ENCODE results near the gene MLXIP.

MLXIP gene

DNA sequence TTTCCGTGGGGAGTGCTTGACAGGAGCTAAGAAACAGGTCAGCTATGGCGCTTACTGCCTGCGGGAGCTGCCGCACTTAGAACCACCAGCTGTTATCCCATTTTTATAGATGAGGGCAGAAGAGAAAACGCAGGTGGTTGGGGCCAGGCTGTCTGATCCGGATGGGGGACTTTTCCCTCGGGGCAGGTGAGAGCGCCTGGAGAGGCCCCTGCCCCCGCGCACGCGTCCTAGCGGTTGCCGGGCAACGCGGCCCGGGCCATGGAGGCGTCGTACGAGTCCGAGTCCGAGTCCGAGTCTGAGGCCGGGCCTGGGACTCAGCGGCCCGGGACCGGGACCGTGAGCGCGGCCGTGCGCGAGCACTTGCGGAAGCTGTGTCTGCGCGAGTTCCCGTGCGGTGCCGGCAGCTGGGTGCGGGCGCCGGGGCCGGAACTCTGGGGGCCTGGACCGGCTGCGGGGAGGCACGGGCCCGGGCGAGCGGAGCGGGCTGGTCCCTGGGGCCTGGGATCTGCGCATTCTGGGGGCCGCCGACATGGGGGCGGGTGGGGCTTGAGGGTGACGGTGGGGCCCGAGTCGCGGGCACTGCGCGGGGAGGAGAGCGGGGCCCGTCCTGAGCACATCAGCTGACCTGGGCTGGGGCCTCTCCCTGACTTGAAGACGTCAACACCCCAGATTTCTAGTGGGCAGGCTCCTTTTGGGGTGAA, 104.5 kb downstream of the MLXIP start, which contains the start of gene LRRC43:
LRRC43 (plus strand) TSS at position 237 of the 701 bp plus-strand sequence; CDS start at position 259, 22 bp downstream.
- peak; percentile 65 for DNase-seq (ENCODE audit: low spot score)
- in situ Hi-C loops (cut with MboI; ENCODE audit: low pct_unique_long_range_greater_than_20kb, low sequenced_read_pairs, unreplicated experiment): loop anchor here (10.0 kb wide), 1 partner anchor 128 kb away; no protein-coding TSS in a partner anchor
- TF ChIP-seq, protein P1, sequence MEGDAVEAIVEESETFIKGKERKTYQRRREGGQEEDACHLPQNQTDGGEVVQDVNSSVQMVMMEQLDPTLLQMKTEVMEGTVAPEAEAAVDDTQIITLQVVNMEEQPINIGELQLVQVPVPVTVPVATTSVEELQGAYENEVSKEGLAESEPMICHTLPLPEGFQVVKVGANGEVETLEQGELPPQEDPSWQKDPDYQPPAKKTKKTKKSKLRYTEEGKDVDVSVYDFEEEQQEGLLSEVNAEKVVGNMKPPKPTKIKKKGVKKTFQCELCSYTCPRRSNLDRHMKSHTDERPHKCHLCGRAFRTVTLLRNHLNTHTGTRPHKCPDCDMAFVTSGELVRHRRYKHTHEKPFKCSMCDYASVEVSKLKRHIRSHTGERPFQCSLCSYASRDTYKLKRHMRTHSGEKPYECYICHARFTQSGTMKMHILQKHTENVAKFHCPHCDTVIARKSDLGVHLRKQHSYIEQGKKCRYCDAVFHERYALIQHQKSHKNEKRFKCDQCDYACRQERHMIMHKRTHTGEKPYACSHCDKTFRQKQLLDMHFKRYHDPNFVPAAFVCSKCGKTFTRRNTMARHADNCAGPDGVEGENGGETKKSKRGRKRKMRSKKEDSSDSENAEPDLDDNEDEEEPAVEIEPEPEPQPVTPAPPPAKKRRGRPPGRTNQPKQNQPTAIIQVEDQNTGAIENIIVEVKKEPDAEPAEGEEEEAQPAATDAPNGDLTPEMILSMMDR (IDR thresholded peaks at IDR 0.05; ENCODE audit: extremely low read depth, insufficient read depth, missing control alignments): no peak

DNA sequence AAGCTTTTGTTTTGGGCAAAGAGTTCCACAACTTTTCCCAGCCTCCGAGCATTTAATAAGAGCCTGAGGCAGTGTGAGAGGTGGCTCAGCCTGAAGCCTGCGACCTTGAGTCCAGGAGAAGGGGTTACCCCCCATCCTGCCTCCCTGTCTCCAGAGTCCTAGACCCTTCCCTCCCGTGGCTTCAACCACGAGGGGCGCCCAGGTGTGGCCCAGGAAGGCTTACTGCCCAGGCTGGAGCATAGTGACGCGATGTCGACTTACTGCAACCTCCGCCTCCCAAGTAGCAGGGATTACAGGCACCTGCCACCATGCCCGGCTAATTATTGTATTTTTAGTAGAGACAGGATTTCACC, 105.0 kb downstream of the MLXIP start:
- TF ChIP-seq, protein P1 (IDR thresholded peaks at IDR 0.05; ENCODE audit: extremely low read depth, insufficient read depth, missing control alignments): no peak
- DNase-seq (ENCODE audit: low spot score): no peak
- in situ Hi-C loops (cut with MboI; ENCODE audit: low pct_unique_long_range_greater_than_20kb, low sequenced_read_pairs, unreplicated experiment): loop anchor here (10.0 kb wide), 1 partner anchor 129 kb away; no protein-coding TSS in a partner anchor

DNA sequence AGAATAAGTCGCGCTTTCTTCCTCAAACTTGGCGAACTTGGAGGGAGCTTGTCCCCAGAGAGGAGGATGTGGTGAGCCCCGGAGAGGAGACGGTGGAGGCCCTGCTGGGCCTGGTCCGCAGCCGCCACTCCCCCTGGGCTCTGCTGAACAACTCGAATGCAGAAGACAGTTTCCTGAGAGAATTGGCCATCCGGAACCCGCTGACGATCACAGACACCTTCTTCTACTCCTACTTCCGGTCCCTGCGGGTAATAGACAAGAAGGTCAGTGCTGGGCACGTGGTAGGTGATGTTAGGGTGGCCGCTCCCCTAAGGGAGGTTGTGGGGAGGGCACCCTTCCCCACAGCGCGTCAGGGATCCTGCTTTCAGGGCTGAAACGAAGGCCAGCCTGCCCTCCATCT, 106.0 kb downstream of the MLXIP start:
- TF ChIP-seq, protein P1 (IDR thresholded peaks at IDR 0.05; ENCODE audit: extremely low read depth, insufficient read depth, missing control alignments): no peak
- in situ Hi-C loops (cut with MboI; ENCODE audit: low pct_unique_long_range_greater_than_20kb, low sequenced_read_pairs, unreplicated experiment): loop anchor here (10.0 kb wide), 1 partner anchor 130 kb away; no protein-coding TSS in a partner anchor
- DNase-seq (ENCODE audit: low spot score): peak; percentile 55

DNA sequence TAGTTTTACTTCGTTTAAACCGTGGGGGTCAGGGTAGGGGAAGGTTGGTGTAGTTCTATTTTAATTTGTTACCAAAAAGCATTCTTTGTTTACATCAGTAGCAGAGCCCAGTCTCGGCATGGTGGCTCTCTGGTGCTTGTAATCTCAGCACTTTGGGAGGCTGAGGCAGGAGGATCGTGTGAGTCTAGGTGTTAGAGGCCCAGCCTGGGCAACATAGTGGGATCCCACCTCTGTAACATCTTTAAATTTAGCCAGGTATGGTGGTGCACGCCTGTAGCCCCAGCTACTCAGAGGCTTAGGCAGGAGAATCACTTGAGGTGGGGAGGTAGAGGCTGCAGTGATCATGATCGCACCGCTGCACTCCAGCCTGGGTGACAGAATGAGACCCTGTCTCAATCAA, 106.5 kb downstream of the MLXIP start:
- TF ChIP-seq, protein P1 (IDR thresholded peaks at IDR 0.05; ENCODE audit: extremely low read depth, insufficient read depth, missing control alignments): no peak
- in situ Hi-C loops (cut with MboI; ENCODE audit: low pct_unique_long_range_greater_than_20kb, low sequenced_read_pairs, unreplicated experiment): loop anchor here (10.0 kb wide), 1 partner anchor 130 kb away; no protein-coding TSS in a partner anchor
- no peak for DNase-seq (ENCODE audit: low spot score)

DNA sequence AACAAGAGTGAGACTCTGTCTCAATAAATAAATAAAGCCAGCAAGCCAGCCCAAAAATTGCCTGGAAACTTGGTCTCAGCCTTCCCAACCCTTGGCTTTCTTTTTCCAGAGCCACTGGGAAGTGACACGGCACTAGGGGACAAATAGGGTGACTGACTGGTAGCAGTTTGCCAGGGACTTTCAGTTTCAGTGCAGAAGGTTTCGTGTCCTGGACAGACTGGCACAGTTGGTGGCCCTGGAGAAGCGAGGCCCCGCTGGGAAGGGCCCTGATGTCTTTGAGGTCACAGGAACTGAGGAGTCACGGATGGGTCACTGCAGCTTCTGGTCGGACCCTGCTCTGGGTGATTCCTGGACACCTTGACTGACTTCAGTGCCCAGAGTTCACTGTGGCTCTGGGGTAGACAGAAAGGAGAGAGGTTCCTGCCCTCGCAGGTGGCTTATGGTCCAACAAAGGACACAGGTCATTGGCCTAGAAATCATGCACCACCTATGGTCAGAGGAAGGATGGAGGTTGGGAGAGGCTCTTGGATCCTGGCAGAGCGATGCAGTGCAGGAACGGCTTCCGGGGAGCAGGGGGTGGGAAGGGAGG, 107.0 kb downstream of the MLXIP start:
- DNase-seq (ENCODE audit: low spot score): no peak
- TF ChIP-seq, protein P1 (IDR thresholded peaks at IDR 0.05; ENCODE audit: extremely low read depth, insufficient read depth, missing control alignments): no peak
- in situ Hi-C loops (cut with MboI; ENCODE audit: low pct_unique_long_range_greater_than_20kb, low sequenced_read_pairs, unreplicated experiment): loop anchor here (10.0 kb wide), 1 partner anchor 131 kb away; no protein-coding TSS in a partner anchor

DNA sequence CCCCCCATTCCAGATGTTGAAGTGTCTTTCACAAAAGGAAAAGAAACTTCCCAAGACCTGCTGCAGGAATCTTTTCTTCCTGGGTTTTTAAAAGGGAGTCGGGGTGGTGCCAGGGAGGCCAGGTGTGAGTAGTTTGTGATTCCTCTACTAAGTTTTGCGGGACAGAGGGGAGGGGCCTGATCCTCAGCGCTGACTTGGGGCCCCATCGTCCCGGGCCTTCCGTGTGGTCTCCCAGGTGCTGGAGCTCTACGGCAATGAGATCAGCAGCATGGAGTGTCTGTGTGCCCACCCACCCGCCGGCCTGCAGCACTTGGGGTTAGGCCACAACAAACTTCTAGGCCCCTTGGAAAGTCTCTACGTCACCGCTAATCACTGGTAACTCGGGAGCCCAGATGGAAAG, 108.9 kb downstream of the MLXIP start:
- in situ Hi-C loops (cut with MboI; ENCODE audit: low pct_unique_long_range_greater_than_20kb, low sequenced_read_pairs, unreplicated experiment): loop anchor here (10.0 kb wide), 1 partner anchor 133 kb away; no protein-coding TSS in a partner anchor
- no peak for DNase-seq (ENCODE audit: low spot score)
- TF ChIP-seq, protein P1 (IDR thresholded peaks at IDR 0.05; ENCODE audit: extremely low read depth, insufficient read depth, missing control alignments): no peak

All from GM13977 (cell line).